Measurements from ENCODE around the gene THAP7. TPM values are rescaled to one million over a fixed set of nuclear protein-coding genes. Genes with fewer than 3 reads are reported as not detected.

Gene THAP7
- total RNA-seq, 1 experiment from 2014 or later: 24.9 TPM

GRCh38 chr22:20975541-20976290 is 26.2 kb downstream of the THAP7 start:
- Mint-ChIP-seq H3K4me3 (ENCODE audit: unreplicated experiment) (no peak overlapping the region), H3K4me1 (ENCODE audit: insufficient read depth, unreplicated experiment) (no peaks in the 10 kb centered on the region), H3K9me3 (ENCODE audit: unreplicated experiment) (peaks cover 8% of the 10 kb centered on the region), H3K36me3 (ENCODE audit: insufficient read depth, unreplicated experiment) (peaks cover 6% of the 10 kb centered on the region), H3K27ac (ENCODE audit: low read depth, unreplicated experiment) (no peak overlapping the region), H3K27me3 (ENCODE audit: insufficient read depth, unreplicated experiment) (no peaks in the 10 kb centered on the region)
- intact Hi-C loops (cut with micrococcal nuclease): no loop called here
- ChIA-PET CTCF (interaction anchor here (1.6 kb wide), 1 partner anchor 14 kb away, joined by 5 read pairs; no protein-coding TSS in a partner anchor), POLR2A (interaction anchor here (0.6 kb wide), 1 partner anchor 90 kb away, joined by 3 read pairs; no protein-coding TSS in a partner anchor)
- TF ChIP-seq CTCF (IDR thresholded peaks at IDR 0.05; ENCODE audit: unreplicated experiment): no peak
- DNase-seq (ENCODE audit: unreplicated experiment): no peak
- no TSS peak for BruUV-seq (replicated peaks)

GRCh38 chr22:20974336-20974955 is 27.5 kb downstream of the THAP7 start:
- H3K27ac Mint-ChIP-seq (ENCODE audit: low read depth, unreplicated experiment): no peak overlapping the region
- no TSS peak for BruUV-seq (replicated peaks)
- no peaks in the 10 kb centered on the region for H3K27me3 Mint-ChIP-seq (ENCODE audit: insufficient read depth, unreplicated experiment)
- no peak overlapping the region for H3K4me3 Mint-ChIP-seq (ENCODE audit: unreplicated experiment)
- CTCF ChIA-PET: interaction anchor here (0.6 to 1.7 kb wide), 3 partner anchors 28 to 99 kb away, joined by 3 read pairs; no protein-coding TSS in a partner anchor
- no peak for TF ChIP-seq CTCF (IDR thresholded peaks at IDR 0.05; ENCODE audit: unreplicated experiment)
- no peaks in the 10 kb centered on the region for H3K4me1 Mint-ChIP-seq (ENCODE audit: insufficient read depth, unreplicated experiment)
- POLR2A ChIA-PET: no interaction called here
- DNase-seq (ENCODE audit: unreplicated experiment): no peak
- peaks cover 6% of the 10 kb centered on the region for H3K36me3 Mint-ChIP-seq (ENCODE audit: insufficient read depth, unreplicated experiment)
- intact Hi-C loops (cut with micrococcal nuclease): no loop called here
- H3K9me3 Mint-ChIP-seq (ENCODE audit: unreplicated experiment): peaks cover 8% of the 10 kb centered on the region

DNA sequence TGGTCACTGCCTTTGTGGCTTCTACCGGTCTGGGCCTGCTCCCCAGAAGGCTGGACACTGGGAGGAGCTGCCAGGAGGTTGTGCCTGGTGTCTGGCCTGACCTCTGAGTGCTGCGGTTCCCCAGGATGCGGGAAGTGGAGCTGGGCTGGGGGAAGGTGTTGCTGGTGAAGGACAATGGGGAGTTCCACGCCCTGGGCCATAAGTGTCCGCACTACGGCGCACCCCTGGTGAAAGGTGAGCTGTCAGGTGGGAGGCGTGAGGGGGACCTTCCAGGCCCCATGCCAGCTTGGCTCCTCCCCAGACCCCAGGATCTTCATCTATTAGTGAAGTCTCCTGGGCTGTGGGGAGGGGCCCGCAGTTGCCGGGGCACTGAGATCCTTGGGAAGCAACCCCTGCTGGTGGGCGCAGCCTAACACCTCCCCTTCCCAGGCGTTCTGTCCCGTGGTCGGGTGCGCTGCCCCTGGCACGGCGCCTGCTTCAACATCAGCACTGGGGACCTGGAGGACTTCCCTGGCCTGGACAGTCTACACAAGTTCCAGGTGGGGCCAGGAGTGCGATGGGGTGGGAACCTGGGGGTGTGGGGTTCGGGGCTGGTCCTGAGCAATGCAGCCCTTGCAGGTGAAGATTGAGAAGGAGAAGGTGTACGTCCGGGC is 28.2 kb downstream of the THAP7 start:
- ChIA-PET POLR2A (no interaction called here), CTCF (interaction anchor here (0.6 to 1.7 kb wide), 3 partner anchors 25 to 92 kb away, joined by 3 read pairs; no protein-coding TSS in a partner anchor)
- no peak for TF ChIP-seq CTCF (IDR thresholded peaks at IDR 0.05; ENCODE audit: unreplicated experiment)
- H3K4me1 Mint-ChIP-seq (ENCODE audit: insufficient read depth, unreplicated experiment): no peaks in the 10 kb centered on the region
- no peak for DNase-seq (ENCODE audit: unreplicated experiment)
- intact Hi-C loops (cut with micrococcal nuclease): no loop called here
- H3K36me3 Mint-ChIP-seq (ENCODE audit: insufficient read depth, unreplicated experiment): peaks cover 6% of the 10 kb centered on the region
- H3K27me3 Mint-ChIP-seq (ENCODE audit: insufficient read depth, unreplicated experiment): no peaks in the 10 kb centered on the region
- no peak overlapping the region for H3K27ac Mint-ChIP-seq (ENCODE audit: low read depth, unreplicated experiment)
- no TSS peak for BruUV-seq (replicated peaks)
- H3K9me3 Mint-ChIP-seq (ENCODE audit: unreplicated experiment): peaks cover 2% of the 10 kb centered on the region
- H3K4me3 Mint-ChIP-seq (ENCODE audit: unreplicated experiment): no peak overlapping the region
